Superior temporal gyrus (tissue), 1 donor: ENCODE measurements around the gene MAP1B.

Experiments used
- DNase-seq: peaks from one replicate; pipeline ENCODE4 v3.0.0-alpha.2; 2016; ENCODE audit errors: extremely low spot score

Gene MAP1B

GRCh38 chr5:72189146-72189545 lies 81.9 kb downstream of the MAP1B start:
- no peak for DNase-seq

- DNase-seq, result no peak
Observed at GRCh38 chr5:72191404-72191803, 84.1 kb downstream of the MAP1B start.

- DNase-seq, result no peak
Observed at GRCh38 chr5:72194846-72195245, 87.6 kb downstream of the MAP1B start.

GRCh38 chr5:72195581-72195980 lies 88.3 kb downstream of the MAP1B start:
- DNase-seq, result no peak

- DNase-seq, result no peak
Observed at GRCh38 chr5:72197393-72197792, 90.1 kb downstream of the MAP1B start.

- no peak for DNase-seq
Observed at GRCh38 chr5:72199681-72200080, 92.4 kb downstream of the MAP1B start.

GRCh38 chr5:72202331-72202825 lies 95.1 kb downstream of the MAP1B start:
- DNase-seq, result no peak

- DNase-seq, result no peak
Observed at GRCh38 chr5:72203251-72203845, 96.1 kb downstream of the MAP1B start.

- DNase-seq, result no peak
Observed at GRCh38 chr5:72204946-72205345, 97.7 kb downstream of the MAP1B start.

- no peak for DNase-seq
Observed at GRCh38 chr5:72205431-72206009, 98.2 kb downstream of the MAP1B start.

GRCh38 chr5:72206160-72206559 lies 98.9 kb downstream of the MAP1B start:
- DNase-seq, result no peak

GRCh38 chr5:72206994-72207393 lies 99.7 kb downstream of the MAP1B start:
- DNase-seq, result no peak

- no peak for DNase-seq
Observed at GRCh38 chr5:72208324-72208926, 101.2 kb downstream of the MAP1B start.

- peak; percentile 66 for DNase-seq
Observed at GRCh38 chr5:72209147-72210115, 102.2 kb downstream of the MAP1B start.

GRCh38 chr5:72210888-72211678 lies 103.8 kb downstream of the MAP1B start:
- no peak for DNase-seq

GRCh38 chr5:72212171-72212570 lies 104.9 kb downstream of the MAP1B start:
- DNase-seq, result no peak

- DNase-seq, result no peak
Observed at GRCh38 chr5:72213482-72213881, 106.2 kb downstream of the MAP1B start.

- DNase-seq, result no peak
Observed at GRCh38 chr5:72214168-72214567, 106.9 kb downstream of the MAP1B start.

GRCh38 chr5:72216756-72217155 lies 109.5 kb downstream of the MAP1B start:
- DNase-seq, result no peak

GRCh38 chr5:72221099-72221498 lies 113.8 kb downstream of the MAP1B start:
- no peak for DNase-seq

GRCh38 chr5:72221541-72221940 lies 114.3 kb downstream of the MAP1B start:
- DNase-seq, result no peak
